Neural cell (in vitro differentiated cells): ENCODE data around the gene CCDC179. TPM values are rescaled to one million over a fixed set of nuclear protein-coding genes. Genes with fewer than 3 reads are reported as not detected.

ENCODE experiments used
- H2AFZ ChIP-seq: fragments of 200-600, 300-800 bp; sonication (generic), shearing (Covaris generic); 2 replicates; pipeline ENCODE4 v1.6.0; 2014; ENCODE audit warnings: low read depth, mild to moderate bottlenecking, antibody characterized with exemption, low read length, moderate library complexity
- H3F3A ChIP-seq: fragments of 200-600 bp; shearing (Covaris generic); 2 replicates; pipeline ENCODE4 v1.6.1; 2016; ENCODE audit warnings: mild to moderate bottlenecking, moderate library complexity, mixed read lengths, antibody characterized with exemption, low read length; ENCODE audit not compliant: insufficient read depth, poor library complexity, severe bottlenecking
- H3K27ac ChIP-seq: fragments of 200-600, 300-800 bp; sonication (generic), shearing (Covaris generic); 2 replicates; pipeline ENCODE4 v1.5.1; 2014; ENCODE audit warnings: mild to moderate bottlenecking, low read length, moderate library complexity
- H3K27me3 ChIP-seq: fragments of 300-800, 200-600 bp; sonication (generic), shearing (Covaris generic); 2 replicates; pipeline ENCODE4 v1.6.0; 2014; ENCODE audit warnings: mild to moderate bottlenecking, low read depth, low read length, moderate library complexity; ENCODE audit not compliant: insufficient read depth
- H3K36me3 ChIP-seq: fragments of 300-800, 200-600 bp; sonication (generic), shearing (Covaris generic); 2 replicates; pipeline ENCODE4 v1.5.1; 2014; ENCODE audit warnings: mild to moderate bottlenecking, antibody characterized with exemption, low read length, moderate library complexity; ENCODE audit not compliant: insufficient read depth
- H3K4me2 ChIP-seq: fragments of 300-800, 200-600 bp; sonication (generic), shearing (Covaris generic); 2 replicates; pipeline ENCODE4 v1.6.0; 2014; ENCODE audit warnings: mild to moderate bottlenecking, low read length
- H3K4me3 ChIP-seq: fragments of 300-800, 200-600 bp; sonication (generic), shearing (Covaris generic); 2 replicates; pipeline ENCODE4 v1.5.1; 2014; ENCODE audit warnings: mild to moderate bottlenecking, low read length, moderate library complexity
- H3K79me2 ChIP-seq: fragments of 200-600 bp; shearing (Covaris generic); replicated peaks from 2 replicates; pipeline ENCODE4 v1.6.0; 2014; ENCODE audit warnings: mild to moderate bottlenecking, low read length, moderate library complexity; ENCODE audit not compliant: insufficient read depth
- H3K9ac ChIP-seq: fragments of 300-800, 200-600 bp; sonication (generic), shearing (Covaris generic); 2 replicates; pipeline ENCODE4 v1.6.1; 2016; ENCODE audit warnings: mild to moderate bottlenecking, low read length, mixed read lengths
- H3K9me2 ChIP-seq: fragments of 200-600 bp; shearing (Covaris generic); 2 replicates; pipeline ENCODE4 v1.6.1; 2016; ENCODE audit warnings: mild to moderate bottlenecking, low read length, mixed read lengths; ENCODE audit not compliant: insufficient read depth
- H3K9me3 ChIP-seq: fragments of 200-600, 300-800 bp; sonication (generic), shearing (Covaris generic); 2 replicates; pipeline ENCODE4 v1.6.1; 2016; ENCODE audit warnings: mild to moderate bottlenecking, mixed run types, low read length, moderate library complexity, mixed read lengths
- H4K20me1 ChIP-seq: fragments of 200-600 bp; shearing (Covaris generic); 2 replicates; pipeline ENCODE4 v1.6.1; 2016; ENCODE audit warnings: mild to moderate bottlenecking, mixed run types; ENCODE audit not compliant: insufficient read depth
- CTCF ChIP-seq: fragments of 450-650 bp; IDR thresholded peaks from 2 replicates; pipeline ENCODE4 v1.5.1; 2014; ENCODE audit warnings: antibody characterized with exemption, mild to moderate bottlenecking, moderate library complexity; ENCODE audit not compliant: poor library complexity, severe bottlenecking
- EP300 ChIP-seq: fragments of 450-650 bp; conservative IDR thresholded peaks from 2 replicates; pipeline ENCODE4 v1.6.1; 2014; ENCODE audit warnings: antibody characterized with exemption, mild to moderate bottlenecking, moderate library complexity; ENCODE audit not compliant: poor library complexity, severe bottlenecking
- EZH2 ChIP-seq: fragments of 200-600, 300-800 bp; shearing (Covaris generic), sonication (generic); IDR thresholded peaks from 2 replicates; pipeline ENCODE4 v1.6.1; 2014; ENCODE audit warnings: antibody characterized with exemption, low read length, borderline replicate concordance, mild to moderate bottlenecking; ENCODE audit not compliant: insufficient read depth, poor library complexity, severe bottlenecking
- MXI1 ChIP-seq: fragments of 450-650 bp; conservative IDR thresholded peaks from 2 replicates; pipeline ENCODE4 v1.6.1; 2014; ENCODE audit warnings: antibody characterized with exemption, mild to moderate bottlenecking; ENCODE audit not compliant: poor library complexity, severe bottlenecking
- POLR2AphosphoS5 ChIP-seq: IDR thresholded peaks from 2 replicates; pipeline ENCODE4 v1.6.1; 2012
- RAD21 ChIP-seq: fragments of 450-650 bp; conservative IDR thresholded peaks from 2 replicates; pipeline ENCODE4 v1.6.1; 2014; ENCODE audit warnings: antibody characterized with exemption, mild to moderate bottlenecking, moderate library complexity
- REST ChIP-seq: IDR thresholded peaks from 2 replicates; pipeline ENCODE4 v1.6.1; 2012; ENCODE audit warnings: borderline replicate concordance
- SMC3 ChIP-seq: fragments of 450-650 bp; conservative IDR thresholded peaks from 2 replicates; pipeline ENCODE4 v1.6.1; 2014; ENCODE audit warnings: antibody characterized with exemption, mild to moderate bottlenecking, moderate library complexity; ENCODE audit not compliant: poor library complexity
- TAF1 ChIP-seq: IDR thresholded peaks from 2 replicates; pipeline ENCODE4 v1.6.1; 2012; ENCODE audit warnings: low read depth
- polyA plus RNA-seq: library from polyadenylated mRNA; depleted of rRNA; stranded (reverse); fragments of >200 nt; gene quantifications from 2 replicates; pipeline ENCODE4 v1.2.3, GENCODE V29; 2014

The CCDC179 gene
- polyA plus RNA-seq, 1 donor from 2014 or later = not detected

- no peak overlapping the region for H3K27ac ChIP-seq
- H3K9me3 ChIP-seq = no peaks in the 10 kb centered on the region
- no peak overlapping the region for H2AFZ ChIP-seq
- H3K4me3 ChIP-seq = peak overlapping the region; percentile 82
- peaks cover 6% of the 10 kb centered on the region for H3K79me2 ChIP-seq
- no peak for TF ChIP-seq TAF1
- TF ChIP-seq POLR2AphosphoS5 = no peak
- TF ChIP-seq REST = no peak
- TF ChIP-seq EP300 = no peak
- TF ChIP-seq MXI1 = no peak
- no peak for TF ChIP-seq SMC3
- TF ChIP-seq CTCF = no peak
- TF ChIP-seq RAD21 = no peak
- TF ChIP-seq EZH2 = no peak
- H3K9ac ChIP-seq = peak overlapping the region; percentile 33
- H4K20me1 ChIP-seq = no peaks in the 10 kb centered on the region
- H3K9me2 ChIP-seq = no peaks in the 10 kb centered on the region
- peak overlapping the region; percentile 3 for H3K4me2 ChIP-seq
- H3F3A ChIP-seq = no peaks in the 10 kb centered on the region
- H3K27me3 ChIP-seq = no peaks in the 10 kb centered on the region
- H3K36me3 ChIP-seq = no peaks in the 10 kb centered on the region
Measured at GRCh38 chr11:22830082-22830414, 30.2 kb downstream of the CCDC179 start.

- Histone ChIP-seq H3K9me3 (no peaks in the 10 kb centered on the region), H3F3A (no peaks in the 10 kb centered on the region), H3K36me3 (peaks cover 4% of the 10 kb centered on the region), H3K27me3 (no peaks in the 10 kb centered on the region), H3K79me2 (peaks cover 6% of the 10 kb centered on the region), H3K9me2 (no peaks in the 10 kb centered on the region), H3K27ac (peak within 1 kb of the TSS; percentile 11), H3K4me2 (peak within 1 kb of the TSS; percentile 10), H2AFZ (peak within 1 kb of the TSS; percentile 43), H3K9ac (peak within 1 kb of the TSS; percentile 59), H3K4me3 (peak within 1 kb of the TSS; percentile 82), H4K20me1 (no peaks in the 10 kb centered on the region)
- TF ChIP-seq REST (no peak), EP300 (no peak), SMC3 (peak; percentile 38), MXI1 (peak; percentile 52), EZH2 (no peak), RAD21 (peak; percentile 13), CTCF (peak; percentile 73), POLR2AphosphoS5 (peak; percentile 9), TAF1 (no peak)
Measured at GRCh38 chr11:22829231-22830081, 30.8 kb downstream of the CCDC179 start, which contains the start of gene SVIP. SVIP (minus strand) TSS chr11:22829801; CDS start chr11:22829748, 53 bp downstream.
